GM12873 (cell line): Measurements from ENCODE around the gene KMT2E.
A peak's percentile ranks its signal among the peaks of the same experiment; 100 is the strongest.

Experiments
- TF ChIP-seq, protein P1 (sequence below): IDR thresholded peaks from 2 replicates; pipeline ENCODE4 v1.5.1; 2012; ENCODE audit warnings: low read depth, mild to moderate bottlenecking, moderate library complexity, low read length, control low read depth; ENCODE audit not compliant: insufficient read depth; ENCODE audit errors: missing control alignments

KMT2E gene

GRCh38 chr7:105013816-105014692 lies at the start of gene KMT2E:
Gene KMT2E, plus strand, starts transcription at chr7:105014205. Its CDS starts 26,748 bp downstream, at chr7:105040953.
- TF ChIP-seq, protein P1, sequence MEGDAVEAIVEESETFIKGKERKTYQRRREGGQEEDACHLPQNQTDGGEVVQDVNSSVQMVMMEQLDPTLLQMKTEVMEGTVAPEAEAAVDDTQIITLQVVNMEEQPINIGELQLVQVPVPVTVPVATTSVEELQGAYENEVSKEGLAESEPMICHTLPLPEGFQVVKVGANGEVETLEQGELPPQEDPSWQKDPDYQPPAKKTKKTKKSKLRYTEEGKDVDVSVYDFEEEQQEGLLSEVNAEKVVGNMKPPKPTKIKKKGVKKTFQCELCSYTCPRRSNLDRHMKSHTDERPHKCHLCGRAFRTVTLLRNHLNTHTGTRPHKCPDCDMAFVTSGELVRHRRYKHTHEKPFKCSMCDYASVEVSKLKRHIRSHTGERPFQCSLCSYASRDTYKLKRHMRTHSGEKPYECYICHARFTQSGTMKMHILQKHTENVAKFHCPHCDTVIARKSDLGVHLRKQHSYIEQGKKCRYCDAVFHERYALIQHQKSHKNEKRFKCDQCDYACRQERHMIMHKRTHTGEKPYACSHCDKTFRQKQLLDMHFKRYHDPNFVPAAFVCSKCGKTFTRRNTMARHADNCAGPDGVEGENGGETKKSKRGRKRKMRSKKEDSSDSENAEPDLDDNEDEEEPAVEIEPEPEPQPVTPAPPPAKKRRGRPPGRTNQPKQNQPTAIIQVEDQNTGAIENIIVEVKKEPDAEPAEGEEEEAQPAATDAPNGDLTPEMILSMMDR = peak; percentile 14

DNA sequence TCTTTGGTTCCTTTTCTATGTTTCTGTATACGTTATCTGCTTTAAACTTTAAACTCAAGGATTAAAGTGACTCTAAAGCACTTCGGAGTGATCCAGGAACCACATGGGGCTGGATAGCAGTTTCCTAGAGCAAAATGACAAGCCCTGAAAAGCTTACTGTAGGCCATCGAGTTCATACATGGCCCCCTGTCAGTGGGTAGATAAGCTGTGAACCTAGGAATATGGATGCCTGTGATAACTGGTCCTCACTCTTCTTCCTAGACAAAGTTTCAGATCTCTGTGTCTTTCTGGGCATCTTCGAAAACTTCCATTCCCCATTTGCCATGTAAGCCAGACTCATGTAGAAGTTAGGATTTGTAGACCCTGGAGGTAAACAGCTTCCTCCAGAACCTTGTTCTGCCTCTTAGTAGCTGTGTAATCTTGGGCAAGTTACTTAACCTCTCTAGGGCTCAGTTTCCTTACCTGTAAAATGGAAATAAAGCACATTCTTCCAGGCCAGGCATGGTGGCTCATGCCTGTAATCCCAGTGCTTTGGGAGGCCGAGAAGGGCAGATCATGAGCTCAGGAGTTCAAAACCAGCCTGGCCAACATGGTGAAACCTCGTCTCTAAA lies 49.3 kb upstream of the KMT2E start:
- TF ChIP-seq, protein P1 = no peak

GRCh38 chr7:104966022-104966421 lies 48.0 kb upstream of the KMT2E start:
- TF ChIP-seq, protein P1 = no peak

- TF ChIP-seq, protein P1 = no peak
These were observed 46.9 kb upstream of the KMT2E start for GRCh38 chr7:104967088-104967487.

DNA sequence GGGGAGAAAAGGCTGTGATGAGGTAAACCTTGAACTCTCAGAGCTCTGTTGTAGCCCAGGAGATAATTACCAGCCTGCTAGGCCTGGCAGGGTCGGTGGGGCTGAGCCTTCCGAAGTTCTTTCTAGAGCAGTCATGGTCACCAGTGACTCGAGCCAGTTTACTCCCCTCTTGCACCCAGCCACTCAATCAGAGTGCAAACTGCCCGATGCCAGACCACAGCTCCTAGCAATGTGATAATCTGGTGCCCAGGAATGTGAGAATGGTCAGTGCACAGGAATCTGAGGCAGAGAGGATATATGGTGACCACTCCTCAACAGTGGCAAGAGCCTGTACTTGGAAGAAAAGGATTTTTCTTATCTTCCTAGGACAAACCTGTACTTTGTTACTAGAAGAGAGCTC lies 46.4 kb upstream of the KMT2E start:
- TF ChIP-seq, protein P1 = no peak

DNA sequence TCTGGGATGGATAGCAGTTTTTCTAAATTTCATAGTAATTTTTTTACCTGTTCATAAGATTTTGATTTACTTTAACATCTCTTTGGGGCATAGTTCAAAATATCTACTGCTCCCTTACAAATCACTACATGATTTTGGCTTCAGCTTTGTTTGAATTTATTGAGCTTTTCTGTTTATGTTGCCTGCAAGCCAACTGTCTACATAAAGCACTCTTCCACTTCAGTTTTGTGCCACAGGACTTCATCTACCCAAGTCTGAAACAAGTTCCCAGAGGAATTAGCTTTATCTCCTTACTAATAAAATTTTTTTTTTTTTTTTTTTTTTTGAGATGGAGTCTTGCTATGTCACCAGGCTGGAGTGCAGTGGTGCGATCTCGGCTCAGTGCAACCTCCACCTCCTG lies 45.4 kb upstream of the KMT2E start:
- TF ChIP-seq, protein P1 = no peak

DNA sequence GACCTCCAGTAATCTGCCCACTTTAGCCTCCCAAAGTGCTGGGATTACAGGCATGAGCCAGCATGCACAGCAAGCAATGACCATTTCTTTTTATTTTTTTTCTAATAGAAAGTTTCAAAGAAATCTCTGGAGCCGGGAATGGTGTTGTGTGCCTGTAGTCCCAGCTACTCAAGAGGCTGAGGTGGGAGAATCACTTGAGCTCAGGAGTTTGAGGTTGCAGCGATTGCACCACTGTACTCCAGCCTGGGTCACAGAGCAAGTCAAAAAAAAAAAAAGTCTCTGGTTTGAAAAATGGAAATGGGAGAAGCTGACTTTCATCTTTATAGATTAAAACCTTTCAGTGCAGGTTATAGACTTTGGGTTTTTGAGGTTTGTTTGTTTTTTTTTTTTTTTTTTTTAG lies 44.8 kb upstream of the KMT2E start:
- TF ChIP-seq, protein P1 = no peak
